Lower leg skin (tissue), 3 donors: Measurements from ENCODE around the gene MAGEB17.

Experiments
- POLR2A ChIP-seq, 2 donors: fragments of 450-650 bp; IDR thresholded peaks; one replicate each; pipeline ENCODE4 v1.6.1; 2016 to 2017; ENCODE audit warnings: antibody characterized with exemption in 2 of 2, mild to moderate bottlenecking in 1 of 2, moderate library complexity in 1 of 2
- TF ChIP-seq, protein P1 (sequence below), 3 donors: fragments of 450-650 bp; IDR thresholded peaks; one replicate each; pipeline ENCODE4 v1.5.1; 2016; ENCODE audit warnings: antibody characterized with exemption in 3 of 3, mild to moderate bottlenecking in 3 of 3, moderate library complexity in 2 of 3

DNA sequence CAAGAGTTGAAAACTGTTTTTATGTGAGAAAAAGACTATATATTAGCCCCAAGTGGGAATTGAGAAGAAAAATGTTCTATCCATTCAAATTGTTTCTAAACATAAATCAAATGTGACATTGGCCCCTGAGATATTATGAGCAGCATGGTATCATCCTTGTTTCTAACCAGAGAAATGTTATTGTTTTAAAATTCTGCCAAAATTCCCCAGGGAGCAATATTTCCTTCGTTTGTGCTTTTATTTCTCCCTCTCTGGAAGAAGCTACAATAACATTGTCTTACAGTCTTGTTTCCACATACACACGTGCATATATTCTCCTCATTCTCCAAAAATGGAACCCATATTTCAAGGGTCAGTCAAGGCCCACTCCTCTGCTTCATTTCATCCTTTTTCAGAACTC, 46.7 kb downstream of the MAGEB17 start:
- TF ChIP-seq, protein P1, sequence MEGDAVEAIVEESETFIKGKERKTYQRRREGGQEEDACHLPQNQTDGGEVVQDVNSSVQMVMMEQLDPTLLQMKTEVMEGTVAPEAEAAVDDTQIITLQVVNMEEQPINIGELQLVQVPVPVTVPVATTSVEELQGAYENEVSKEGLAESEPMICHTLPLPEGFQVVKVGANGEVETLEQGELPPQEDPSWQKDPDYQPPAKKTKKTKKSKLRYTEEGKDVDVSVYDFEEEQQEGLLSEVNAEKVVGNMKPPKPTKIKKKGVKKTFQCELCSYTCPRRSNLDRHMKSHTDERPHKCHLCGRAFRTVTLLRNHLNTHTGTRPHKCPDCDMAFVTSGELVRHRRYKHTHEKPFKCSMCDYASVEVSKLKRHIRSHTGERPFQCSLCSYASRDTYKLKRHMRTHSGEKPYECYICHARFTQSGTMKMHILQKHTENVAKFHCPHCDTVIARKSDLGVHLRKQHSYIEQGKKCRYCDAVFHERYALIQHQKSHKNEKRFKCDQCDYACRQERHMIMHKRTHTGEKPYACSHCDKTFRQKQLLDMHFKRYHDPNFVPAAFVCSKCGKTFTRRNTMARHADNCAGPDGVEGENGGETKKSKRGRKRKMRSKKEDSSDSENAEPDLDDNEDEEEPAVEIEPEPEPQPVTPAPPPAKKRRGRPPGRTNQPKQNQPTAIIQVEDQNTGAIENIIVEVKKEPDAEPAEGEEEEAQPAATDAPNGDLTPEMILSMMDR (IDR thresholded peaks at IDR 0.05): no peak
- TF ChIP-seq POLR2A (IDR thresholded peaks at IDR 0.05): no peak
